ENCODE data around the gene HCFC2. TPM values are rescaled to one million over a fixed set of nuclear protein-coding genes. Genes with fewer than 3 reads are reported as not detected.

Gene HCFC2
- total RNA-seq, 4 donors from 2014 or later = 23.6 to 31.6 (median 27.1) TPM

DNA sequence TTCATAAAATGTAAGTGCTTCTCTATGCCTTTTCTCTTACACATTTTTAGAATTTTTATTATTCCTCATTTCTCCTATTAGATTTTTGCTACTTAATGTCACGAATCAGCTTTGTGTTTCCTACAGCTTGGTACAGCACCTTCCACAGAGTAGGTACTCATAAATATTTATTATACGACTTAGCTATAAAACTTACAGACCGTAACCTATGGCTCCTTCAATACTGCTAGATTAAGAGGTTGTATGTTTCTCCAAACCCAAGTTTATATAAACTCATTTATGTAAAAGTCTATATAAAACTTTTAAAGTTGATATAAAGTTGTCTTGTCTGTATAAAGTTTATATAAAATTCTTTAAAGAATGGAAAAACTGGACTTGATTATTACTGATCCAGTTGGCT lies 62.2 kb downstream of the HCFC2 start:
- Histone ChIP-seq H3K27ac (no peak overlapping the region), H3K36me3 (peaks cover 0 to 10% of the 10 kb centered on the region in 2 donors)

DNA sequence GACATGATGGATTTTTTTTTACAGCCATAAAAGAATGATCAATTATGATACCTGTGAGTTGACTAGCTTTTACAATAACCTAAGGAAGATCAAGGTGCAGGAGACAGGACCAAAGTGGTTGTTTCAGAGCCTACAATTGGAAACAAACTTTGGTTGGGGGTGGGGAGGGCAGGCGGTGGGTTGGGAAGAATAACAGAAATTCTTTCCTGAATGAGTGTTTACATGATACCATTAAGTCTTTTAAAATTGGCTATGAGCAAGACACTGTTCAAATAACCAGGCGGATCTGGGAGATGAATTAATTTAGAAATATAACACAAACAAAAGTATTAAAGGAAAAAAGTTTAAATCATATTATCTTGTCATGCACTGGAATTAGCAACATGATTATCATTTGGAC lies 66.4 kb downstream of the HCFC2 start:
- Histone ChIP-seq H3K9me3 (no peaks in the 10 kb centered on the region), H3K4me1 (peaks cover 7 to 27% of the 10 kb centered on the region in 2 donors), H3K27me3 (no peaks in the 10 kb centered on the region), H3K36me3 (peaks cover 0 to 2% of the 10 kb centered on the region in 2 donors), H3K27ac (no peak overlapping the region), H3K4me3 (replicated peaks in 1 of 3) (no peak overlapping the region)
- intact Hi-C loops (cut with DNase I) = no loop called here
- DNase-seq = no peak
- TF ChIP-seq POLR2A (IDR thresholded peaks at IDR 0.05) = no peak
- TF ChIP-seq, protein P1, sequence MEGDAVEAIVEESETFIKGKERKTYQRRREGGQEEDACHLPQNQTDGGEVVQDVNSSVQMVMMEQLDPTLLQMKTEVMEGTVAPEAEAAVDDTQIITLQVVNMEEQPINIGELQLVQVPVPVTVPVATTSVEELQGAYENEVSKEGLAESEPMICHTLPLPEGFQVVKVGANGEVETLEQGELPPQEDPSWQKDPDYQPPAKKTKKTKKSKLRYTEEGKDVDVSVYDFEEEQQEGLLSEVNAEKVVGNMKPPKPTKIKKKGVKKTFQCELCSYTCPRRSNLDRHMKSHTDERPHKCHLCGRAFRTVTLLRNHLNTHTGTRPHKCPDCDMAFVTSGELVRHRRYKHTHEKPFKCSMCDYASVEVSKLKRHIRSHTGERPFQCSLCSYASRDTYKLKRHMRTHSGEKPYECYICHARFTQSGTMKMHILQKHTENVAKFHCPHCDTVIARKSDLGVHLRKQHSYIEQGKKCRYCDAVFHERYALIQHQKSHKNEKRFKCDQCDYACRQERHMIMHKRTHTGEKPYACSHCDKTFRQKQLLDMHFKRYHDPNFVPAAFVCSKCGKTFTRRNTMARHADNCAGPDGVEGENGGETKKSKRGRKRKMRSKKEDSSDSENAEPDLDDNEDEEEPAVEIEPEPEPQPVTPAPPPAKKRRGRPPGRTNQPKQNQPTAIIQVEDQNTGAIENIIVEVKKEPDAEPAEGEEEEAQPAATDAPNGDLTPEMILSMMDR (IDR thresholded peaks at IDR 0.05) = no peak
- WGBS, 2 donors = 70 to 81% methylated on average over 2 of the region's 2 CpGs

More for the DNA sequence above, 62.2 kb downstream of the HCFC2 start:
- Histone ChIP-seq H3K4me3 (replicated peaks in 1 of 3) (no peak overlapping the region), H3K4me1 (peaks cover 0 to 14% of the 10 kb centered on the region in 2 donors), H3K9me3 (no peaks in the 10 kb centered on the region), H3K27me3 (no peaks in the 10 kb centered on the region)
- no peak for DNase-seq
- intact Hi-C loops (cut with DNase I) = no loop called here
- TF ChIP-seq, protein P1 (IDR thresholded peaks at IDR 0.05) = no peak
- no peak for TF ChIP-seq POLR2A (IDR thresholded peaks at IDR 0.05)
- WGBS, 2 donors = 92 to 97% methylated on average over 3 of the region's 3 CpGs

DNA sequence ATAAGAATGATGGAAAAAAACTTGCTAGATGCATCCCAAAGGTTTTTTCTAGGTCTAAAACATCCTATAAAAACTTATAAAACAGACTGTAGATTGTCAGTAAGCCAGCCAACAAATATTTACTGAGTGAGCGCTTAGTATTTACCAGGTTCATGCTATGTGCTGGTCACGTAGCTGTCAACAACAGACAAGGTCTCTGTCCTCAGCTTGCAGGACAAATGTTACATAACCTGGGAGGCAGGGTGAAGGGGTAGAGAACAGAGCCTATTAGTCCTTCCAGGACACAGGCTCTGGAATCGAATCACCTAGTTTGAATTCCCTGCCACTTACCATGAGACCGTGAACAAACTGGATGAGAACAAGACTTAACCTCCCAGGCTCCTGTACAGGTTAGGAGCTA lies 67.3 kb downstream of the HCFC2 start:
- Histone ChIP-seq H3K4me3 (replicated peaks in 1 of 3) (no peak overlapping the region), H3K36me3 (no peaks in the 10 kb centered on the region), H3K4me1 (peaks cover 14 to 36% of the 10 kb centered on the region in 2 donors), H3K27ac (no peak overlapping the region), H3K27me3 (no peaks in the 10 kb centered on the region), H3K9me3 (no peaks in the 10 kb centered on the region)
- 97% methylated on average over 4 of the region's 4 CpGs for WGBS, 2 donors
- DNase-seq = no peak
- intact Hi-C loops (cut with DNase I) = no loop called here
- TF ChIP-seq POLR2A (IDR thresholded peaks at IDR 0.05) = no peak
- TF ChIP-seq, protein P1 (IDR thresholded peaks at IDR 0.05) = no peak

DNA sequence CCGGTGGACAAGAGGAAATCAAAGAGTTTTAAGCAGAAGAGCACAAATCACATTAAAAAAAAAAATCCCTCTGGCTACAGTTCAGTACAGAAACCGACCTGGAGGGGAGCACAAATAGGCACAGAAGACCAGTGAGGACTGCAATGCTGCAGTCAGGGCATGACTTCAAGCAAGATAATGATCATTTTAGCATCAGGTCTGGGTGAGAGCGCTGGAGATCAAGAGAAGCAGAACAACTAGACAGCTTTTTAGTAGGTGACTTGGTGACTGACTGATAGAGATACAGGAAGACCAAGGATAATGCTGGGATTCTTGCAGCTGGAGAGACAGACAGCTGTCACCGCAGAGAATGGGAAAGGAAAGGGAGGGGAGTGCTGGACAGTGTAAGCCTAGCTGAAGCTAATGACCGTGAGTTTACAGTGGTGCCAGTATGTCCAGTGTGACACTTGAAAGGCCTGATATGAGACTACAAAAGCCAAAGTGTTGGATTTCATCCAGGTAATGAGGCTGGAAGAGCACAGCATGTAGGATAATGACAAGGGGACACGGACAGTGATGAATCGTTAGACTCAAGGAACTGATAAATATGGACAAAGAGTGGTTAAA lies 68.1 kb downstream of the HCFC2 start:
- no peaks in the 10 kb centered on the region for H3K27me3 ChIP-seq
- H3K4me3 ChIP-seq (replicated peaks in 1 of 3) = no peak overlapping the region
- H3K27ac ChIP-seq = no peak overlapping the region
- intact Hi-C loops (cut with DNase I) = no loop called here
- TF ChIP-seq, protein P1 (IDR thresholded peaks at IDR 0.05) = no peak
- TF ChIP-seq POLR2A (IDR thresholded peaks at IDR 0.05) = no peak
- H3K36me3 ChIP-seq = no peaks in the 10 kb centered on the region
- H3K4me1 ChIP-seq = peaks cover 18 to 37% of the 10 kb centered on the region in 2 donors
- H3K9me3 ChIP-seq = no peaks in the 10 kb centered on the region
- WGBS, 2 donors = 64 to 65% methylated on average over 7 of the region's 7 CpGs
- no peak for DNase-seq

DNA sequence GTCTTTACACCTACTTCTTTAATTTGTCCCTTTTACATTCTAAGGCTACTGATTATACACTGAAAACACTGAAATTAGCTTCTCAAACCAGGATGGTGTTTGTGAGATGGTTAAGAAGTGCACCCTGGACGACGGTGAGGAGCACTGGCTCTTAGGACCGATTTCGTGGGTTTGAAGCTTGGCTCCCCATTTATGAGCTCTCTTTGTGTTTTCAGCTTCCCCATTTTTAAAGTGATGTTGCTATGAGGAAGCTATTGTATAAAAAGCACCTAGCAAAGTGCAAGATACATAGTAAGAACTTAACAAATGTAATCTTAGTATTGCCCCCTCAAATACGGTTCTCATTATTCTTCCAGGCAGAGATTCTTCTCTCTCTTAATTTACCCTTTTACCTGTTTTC lies 69.0 kb downstream of the HCFC2 start:
- no peaks in the 10 kb centered on the region for H3K27me3 ChIP-seq
- intact Hi-C loops (cut with DNase I) = no loop called here
- no peaks in the 10 kb centered on the region for H3K9me3 ChIP-seq
- H3K27ac ChIP-seq = no peak overlapping the region
- no peak overlapping the region for H3K4me3 ChIP-seq (replicated peaks in 1 of 3)
- peaks cover 18 to 37% of the 10 kb centered on the region in 2 donors for H3K4me1 ChIP-seq
- DNase-seq = no peak
- 90 to 94% methylated on average over 5 of the region's 5 CpGs for WGBS, 2 donors
- TF ChIP-seq, protein P1 (IDR thresholded peaks at IDR 0.05) = no peak
- no peak for TF ChIP-seq POLR2A (IDR thresholded peaks at IDR 0.05)
- no peaks in the 10 kb centered on the region for H3K36me3 ChIP-seq
